Mesenteric fat pad (tissue), 1 donor: ENCODE results near the gene P2RX2. TPM values are rescaled to one million over a fixed set of nuclear protein-coding genes. Genes with fewer than 3 reads are reported as not detected.

Experiments used
- DNase-seq: peaks from one replicate; pipeline ENCODE4 v3.0.0-alpha.2; 2020; ENCODE audit warnings: low spot score
- total RNA-seq: library from RNA; stranded (reverse); fragmentation: NEBNext Ultra II Directional; extraction: Animal tissue kit (Norgen Biotek cat#: 25700); gene quantifications from one replicate; pipeline ENCODE4 v1.2.1, GENCODE V29; 2021
- donor health status: DM: yes; HTN: yes; CAD: no.

The P2RX2 gene
- total RNA-seq, 1 donor from 2014 or later, result not detected

GRCh38 chr12:132602572-132603239 is 15.9 kb upstream of the P2RX2 start:
- DNase-seq, result no peak

- no peak for DNase-seq
These were observed 15.1 kb upstream of the P2RX2 start for GRCh38 chr12:132603240-132604150.

GRCh38 chr12:132604151-132604618 is 14.4 kb upstream of the P2RX2 start:
- DNase-seq, result no peak

DNA sequence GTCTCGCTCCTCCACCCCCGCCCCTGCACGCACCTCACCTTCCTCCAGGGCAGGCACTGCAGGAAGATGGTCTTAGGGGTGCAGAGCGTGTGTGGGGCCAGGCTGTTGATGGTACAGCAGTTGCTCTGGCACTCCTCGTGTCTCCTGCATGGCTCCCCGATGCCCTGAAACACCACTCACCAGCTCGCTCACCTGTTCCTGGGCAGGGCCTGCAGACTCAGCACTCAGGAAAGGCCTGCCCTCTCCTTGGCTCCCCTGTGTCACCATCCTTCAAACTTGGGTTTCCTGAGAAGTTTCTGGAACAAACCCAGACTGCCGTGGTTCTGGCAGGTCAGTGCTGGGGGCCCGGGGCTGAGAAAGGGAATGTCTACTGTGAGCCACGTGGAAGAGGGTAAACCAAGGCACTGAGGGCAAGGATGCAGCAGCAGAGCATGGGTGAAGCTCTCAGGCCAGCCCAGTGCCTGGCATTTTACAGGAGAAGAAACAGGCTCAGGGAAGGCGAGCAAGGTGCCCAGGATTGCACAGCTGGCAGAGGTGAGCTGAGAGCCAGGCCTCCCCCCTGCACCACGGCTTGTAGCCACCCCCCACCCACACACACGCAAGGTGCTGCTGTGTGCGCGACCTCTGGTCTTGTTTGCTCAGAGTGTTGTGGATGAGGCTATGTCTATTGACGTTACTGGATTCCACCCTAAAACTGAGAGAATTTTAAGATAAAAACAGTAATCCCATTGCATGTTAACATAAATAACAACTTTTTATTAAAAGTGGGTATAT is 13.7 kb upstream of the P2RX2 start:
- no peak for DNase-seq

DNA sequence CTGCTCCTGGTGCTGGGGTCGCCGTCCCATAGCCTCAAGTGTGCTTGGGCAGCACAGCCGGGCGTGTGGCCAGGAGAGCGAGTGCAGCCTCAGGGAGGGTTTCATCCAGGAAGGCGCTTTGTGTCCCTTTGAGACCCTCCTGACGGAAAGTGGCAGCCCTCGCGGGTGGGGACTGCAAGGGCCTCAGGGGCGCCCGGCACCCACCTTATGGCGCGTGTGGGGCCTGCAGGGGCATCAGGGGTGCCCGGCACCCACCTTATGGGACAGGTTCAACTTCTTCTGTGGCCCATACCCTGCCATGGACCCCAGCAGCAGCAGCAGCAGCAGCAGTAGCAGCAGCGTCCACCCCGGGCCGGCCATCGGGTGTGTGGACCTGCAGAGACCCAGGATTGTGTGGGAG is 12.7 kb upstream of the P2RX2 start:
- no peak for DNase-seq

- no peak for DNase-seq
These were observed 12.1 kb upstream of the P2RX2 start for GRCh38 chr12:132606466-132606865.

- DNase-seq, result no peak
These were observed 11.6 kb upstream of the P2RX2 start for GRCh38 chr12:132606927-132607326.

DNA sequence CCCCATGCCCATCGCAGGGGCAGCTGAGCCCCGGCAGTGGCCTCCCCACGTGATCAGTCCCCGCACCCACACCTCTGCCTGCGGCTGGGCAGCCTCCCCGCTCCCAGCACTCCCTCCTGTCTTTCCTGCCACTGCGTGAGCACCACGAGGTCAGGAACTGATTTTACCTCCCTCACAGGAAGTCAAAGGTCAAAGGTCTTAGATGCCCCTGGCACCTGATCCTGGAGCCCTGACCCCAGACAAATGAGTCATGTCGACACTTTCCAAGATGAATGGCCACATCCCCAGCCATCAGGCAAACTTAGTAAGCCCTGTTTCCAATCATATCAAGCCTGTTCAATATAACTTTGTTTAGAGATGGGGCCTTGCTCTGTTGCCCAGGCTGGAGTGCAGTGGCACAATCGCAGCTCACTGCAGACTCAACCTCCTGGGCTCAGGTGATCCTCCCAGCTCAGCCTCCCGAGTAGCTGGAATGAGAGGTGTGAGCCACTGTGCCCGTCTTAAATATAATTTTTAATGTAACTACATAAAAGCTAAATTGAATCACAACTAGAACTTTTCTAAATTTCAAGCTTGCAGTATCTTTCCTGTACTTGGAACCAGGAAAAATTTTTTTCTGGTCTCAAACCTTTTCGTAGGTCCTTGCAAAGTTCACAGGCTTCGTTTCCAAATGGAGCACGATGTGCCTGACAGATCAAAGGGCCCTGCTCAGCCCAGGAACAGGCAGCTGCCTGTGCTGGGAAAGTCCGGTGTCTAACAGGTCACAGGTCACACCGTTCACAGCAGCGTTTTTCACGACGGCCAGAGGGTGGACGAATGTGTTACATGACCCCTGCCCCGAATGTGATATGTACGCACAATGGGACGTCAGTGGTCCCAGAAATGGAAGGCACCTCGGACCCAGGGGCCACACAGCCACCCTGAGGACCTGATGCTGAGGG is 10.1 kb upstream of the P2RX2 start:
- no peak for DNase-seq

- DNase-seq, result no peak
These were observed 8.4 kb upstream of the P2RX2 start, which contains the start of gene LRCOL1 for GRCh38 chr12:132610051-132610759. LRCOL1 (minus strand) TSS chr12:132610582; CDS start chr12:132606251, 4,331 bp downstream.

GRCh38 chr12:132610866-132611602 is 7.5 kb upstream of the P2RX2 start:
- DNase-seq, result no peak

GRCh38 chr12:132611620-132612019 is 7.0 kb upstream of the P2RX2 start:
- no peak for DNase-seq

- no peak for DNase-seq
These were observed 4.5 kb upstream of the P2RX2 start for GRCh38 chr12:132614029-132614428.

DNA sequence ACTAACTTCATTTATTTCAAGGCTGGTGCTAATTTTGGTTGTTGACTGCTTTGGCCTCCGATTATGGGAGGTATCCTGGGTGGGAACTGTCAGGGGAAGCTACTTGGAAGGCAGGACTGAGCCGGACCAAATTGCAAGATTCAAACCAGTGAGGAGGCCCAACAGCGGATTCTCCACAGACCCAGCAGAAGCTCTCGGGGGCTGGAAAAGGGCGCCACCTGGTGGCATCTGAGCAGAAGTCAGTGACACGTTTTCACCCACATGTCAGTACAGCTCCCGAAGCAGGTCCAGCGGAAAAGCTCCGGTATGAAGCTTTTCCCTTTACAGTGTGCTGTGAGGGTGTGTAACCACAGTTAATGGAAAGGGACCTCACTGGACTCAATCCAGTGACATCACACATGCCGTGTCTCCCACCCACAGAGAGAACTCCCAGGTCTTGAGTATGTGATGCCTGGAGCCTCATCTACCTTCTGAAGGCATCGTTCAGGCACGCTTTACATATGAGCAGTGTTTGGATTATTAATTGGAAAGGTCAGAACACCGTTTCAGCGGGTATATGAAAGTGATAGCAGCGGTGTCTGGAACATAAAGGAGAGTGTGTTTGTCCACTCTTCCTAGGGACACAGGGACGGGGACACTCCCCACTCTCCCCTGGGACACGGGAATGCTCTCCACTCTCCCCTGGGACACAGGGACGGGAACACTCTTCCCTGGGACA is 3.6 kb upstream of the P2RX2 start:
- DNase-seq, result no peak

DNA sequence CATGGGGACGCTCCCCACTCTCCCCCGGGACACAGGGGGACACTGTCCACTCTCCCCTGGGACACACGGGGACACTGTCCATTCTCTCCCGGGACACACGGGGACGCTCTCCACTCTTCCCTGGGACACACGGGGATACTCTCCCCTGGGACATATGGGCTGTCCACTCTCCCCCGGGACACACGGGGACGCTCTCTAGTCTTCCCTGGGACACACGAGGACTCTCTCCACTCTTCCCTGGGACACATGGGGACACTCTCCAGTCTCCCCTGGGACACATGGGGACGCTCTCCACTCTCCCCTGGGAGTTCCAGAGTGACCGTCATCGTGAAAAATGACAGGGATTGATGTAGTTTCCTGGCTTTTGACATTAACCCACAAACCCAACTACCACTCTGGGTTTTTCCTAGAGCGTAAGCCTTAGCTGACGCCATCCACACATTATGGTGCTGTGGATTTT is 3.0 kb upstream of the P2RX2 start:
- DNase-seq, result no peak

DNA sequence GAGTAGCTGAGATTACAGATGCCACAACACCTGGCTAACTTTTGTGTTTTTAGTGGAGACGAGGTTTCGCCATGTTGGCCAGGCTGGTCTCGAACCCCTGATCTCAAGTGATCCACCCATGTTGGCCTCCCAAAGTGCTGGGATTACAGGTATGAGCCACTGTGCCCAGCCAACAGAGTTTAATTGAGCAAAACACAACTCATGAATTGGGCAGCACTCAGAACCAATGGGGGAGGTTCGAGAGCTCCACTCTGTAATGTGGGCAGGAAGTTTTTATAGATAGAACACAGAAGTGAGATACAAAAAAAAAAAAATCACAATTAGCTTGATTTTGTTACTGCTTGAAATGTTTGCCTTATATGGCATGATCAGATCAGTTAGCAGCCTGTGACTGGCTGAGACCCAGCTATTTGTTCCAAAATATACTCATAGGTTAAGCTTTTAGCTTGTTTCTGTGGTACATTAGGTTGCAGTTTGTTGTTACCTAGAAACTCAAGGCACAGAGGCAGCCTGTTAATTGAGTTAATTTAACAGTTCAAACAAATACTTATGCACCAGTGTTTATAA is 1.4 kb upstream of the P2RX2 start:
- DNase-seq, result no peak

DNA sequence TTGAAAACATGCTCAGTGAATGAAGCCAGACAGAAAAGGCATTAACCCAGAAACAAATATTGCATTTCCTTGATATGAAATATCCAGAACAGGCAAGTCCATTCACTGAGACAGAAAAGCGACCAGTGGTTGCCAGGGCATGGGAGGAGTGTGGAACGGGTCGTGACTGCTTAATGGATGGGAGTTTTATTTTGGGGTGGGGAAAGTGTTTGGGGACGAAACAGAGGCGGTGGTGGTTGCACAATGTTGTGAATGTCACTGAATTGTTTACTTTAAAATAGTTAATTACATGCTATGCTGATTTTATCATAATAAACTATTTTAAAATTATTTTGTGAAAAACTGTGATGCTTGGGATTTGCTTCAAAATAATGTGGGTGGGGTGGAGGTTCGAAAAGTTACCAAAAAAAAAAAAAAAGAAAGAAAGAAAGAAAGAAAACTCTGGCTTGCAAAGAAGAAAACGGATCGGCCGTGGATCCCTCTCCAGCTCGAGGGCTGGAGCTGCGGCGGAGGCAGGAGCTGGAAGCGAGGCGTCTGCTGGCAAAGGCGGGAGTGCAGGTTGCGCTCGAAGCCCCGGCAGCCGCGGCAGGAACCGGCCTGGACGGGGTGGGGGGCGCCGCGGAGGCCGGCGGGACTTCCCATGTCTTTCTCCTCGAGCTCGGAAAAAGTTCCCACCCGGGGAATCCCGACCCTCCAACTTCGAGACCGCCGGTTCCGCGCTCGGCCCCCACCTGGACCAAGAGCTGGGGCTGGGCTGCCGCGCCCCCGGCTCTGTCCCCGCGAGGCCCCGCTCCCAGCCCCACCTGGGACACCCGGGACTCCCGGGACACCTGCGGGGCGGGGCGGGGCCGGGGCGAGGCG is 524 bp upstream of the P2RX2 start:
- DNase-seq, result no peak

DNA sequence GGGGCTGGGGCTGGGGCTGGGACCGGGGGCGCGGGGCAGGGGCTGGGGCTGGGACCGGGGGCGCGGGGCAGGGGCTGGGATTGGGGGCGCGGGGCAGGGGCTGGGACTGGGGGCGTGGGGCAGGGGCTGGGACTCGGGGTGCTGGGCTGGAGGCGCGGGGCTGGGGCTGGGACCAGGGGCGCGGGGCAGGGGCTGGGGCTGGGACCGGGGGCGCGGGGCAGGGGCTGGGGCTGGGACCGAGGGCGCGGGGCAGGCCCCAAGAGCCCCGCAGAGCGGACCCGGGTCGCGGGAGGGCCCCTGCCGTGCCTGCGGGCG is 452 bp downstream of the P2RX2 start:
- no peak for DNase-seq
